NCI-H82 (cell line): ENCODE measurements around the gene GRIK4.
"Not testable (repeated sequence)": the region's sequence is repeated elsewhere in the genome, so short reads cannot be mapped to it uniquely, and the experiment has no call there.

Experiments used
- DNase-seq: peaks from one replicate; lab custom pipeline; 2025; lab: John Stamatoyannopoulos, UW

The GRIK4 gene

DNA sequence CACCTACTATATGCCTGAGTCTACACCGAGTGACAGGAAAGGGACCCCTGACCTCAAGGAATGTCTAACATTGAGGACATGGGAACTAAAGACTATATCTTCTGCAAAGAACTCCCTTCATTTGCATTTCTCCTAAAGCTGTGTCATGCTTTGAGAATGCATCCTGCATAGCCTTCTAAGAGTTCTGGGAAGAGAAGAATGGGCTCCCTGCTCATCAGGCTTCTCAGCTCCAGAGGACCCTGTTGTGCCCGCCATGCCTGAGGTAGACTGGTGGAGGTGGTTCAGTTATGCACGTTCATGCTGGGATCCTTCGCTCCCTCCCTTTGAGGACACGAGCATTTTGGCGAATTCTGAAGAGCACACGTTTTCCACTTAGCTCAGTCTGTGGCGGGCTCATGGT is 63.3 kb downstream of the GRIK4 start:
- no peak for DNase-seq

DNA sequence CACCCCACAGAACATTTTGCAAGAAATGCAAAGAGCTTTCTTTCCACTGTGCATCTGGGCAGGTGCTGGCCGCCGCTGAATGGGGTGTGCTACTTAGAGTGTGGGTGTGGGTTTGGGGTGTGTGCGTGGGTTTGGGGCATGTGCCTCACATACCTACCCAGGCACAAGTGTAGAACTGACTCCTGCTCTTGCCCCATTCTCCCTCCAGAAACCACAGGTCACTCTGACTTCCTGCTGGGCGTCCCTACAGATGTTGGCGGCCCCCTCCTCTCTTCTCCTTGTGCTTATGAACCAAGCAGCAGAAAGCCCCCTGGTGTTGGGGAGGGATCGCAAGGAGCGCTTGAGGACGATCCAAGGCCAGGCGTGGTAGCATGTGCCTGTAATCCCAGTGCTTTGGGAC is 63.9 kb downstream of the GRIK4 start:
- DNase-seq: no peak

DNA sequence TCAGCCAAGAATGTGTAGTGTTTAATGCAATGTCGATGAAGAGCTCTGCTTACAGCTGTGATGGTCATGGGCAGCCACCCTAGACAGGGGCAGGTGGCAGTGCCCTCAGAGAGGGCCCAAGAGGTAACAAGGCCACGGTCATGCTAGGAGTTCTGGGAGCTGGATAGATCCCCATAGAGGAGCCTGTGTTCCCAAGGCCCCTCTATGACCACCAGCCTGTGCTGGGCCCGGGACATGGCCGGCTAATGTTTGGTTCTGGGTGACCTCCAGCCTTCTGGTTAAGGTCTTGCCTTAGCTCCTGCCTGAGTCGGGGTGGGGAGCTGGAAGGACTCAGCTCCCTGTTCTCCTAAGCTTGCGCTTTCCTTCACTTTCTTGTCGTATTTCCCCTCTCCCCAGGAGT is 65.1 kb downstream of the GRIK4 start:
- no peak for DNase-seq

DNA sequence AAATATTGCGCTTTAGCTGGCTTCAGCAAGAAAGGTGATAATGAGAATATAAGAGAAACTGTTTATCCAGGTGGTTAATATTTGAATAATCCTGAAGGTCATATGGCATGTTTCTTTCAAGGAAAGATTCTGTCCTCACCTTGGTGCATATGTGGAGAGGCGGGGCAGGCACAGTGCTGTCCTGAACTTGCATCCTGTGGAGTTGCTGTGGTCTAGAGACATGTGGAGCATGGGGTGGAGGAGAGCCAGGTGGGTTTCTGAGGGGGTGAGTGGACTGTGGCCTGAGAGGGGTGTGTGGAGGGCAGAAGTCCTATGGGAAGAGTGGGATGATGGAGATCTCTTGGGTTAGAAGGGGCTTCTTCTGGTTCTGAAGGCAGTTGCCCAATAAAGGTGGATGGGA is 65.5 kb downstream of the GRIK4 start:
- DNase-seq: no peak

DNA sequence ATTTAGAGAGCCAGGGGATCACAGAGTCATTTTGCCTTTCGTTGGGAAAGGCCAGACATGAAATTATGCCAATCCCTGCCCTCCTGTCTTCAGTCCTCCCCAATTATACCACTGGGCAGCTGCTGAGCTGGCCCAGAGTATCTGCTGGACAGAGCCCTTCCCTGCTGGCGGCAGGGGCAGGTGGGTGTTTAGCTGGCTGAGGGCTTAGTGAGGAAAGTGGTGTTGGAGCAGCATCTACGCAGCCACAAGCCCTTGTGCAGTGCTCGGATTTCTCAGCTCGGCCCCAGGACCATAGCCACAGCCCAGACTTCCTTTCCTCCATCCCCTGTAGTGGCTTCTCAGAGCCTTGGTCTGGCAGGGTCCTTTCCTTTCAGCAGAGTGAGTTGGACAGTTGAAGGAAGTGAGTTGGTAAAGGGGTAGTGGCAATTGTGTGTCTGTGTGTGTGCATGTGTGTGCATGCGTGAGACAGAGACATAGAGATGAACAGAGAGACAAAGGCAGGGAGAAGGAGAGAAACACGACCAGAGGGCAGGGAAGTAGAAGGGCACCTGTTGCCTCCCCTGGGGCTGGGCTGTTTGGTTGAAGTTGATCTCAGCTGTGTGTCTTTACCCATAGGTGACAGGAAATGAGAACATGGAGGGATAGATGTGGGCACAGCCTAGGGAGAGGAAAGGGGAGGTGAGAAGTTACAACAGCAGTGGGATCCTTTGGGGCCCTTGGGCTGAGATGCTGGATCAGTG is 66.2 kb downstream of the GRIK4 start:
- DNase-seq: no peak

DNA sequence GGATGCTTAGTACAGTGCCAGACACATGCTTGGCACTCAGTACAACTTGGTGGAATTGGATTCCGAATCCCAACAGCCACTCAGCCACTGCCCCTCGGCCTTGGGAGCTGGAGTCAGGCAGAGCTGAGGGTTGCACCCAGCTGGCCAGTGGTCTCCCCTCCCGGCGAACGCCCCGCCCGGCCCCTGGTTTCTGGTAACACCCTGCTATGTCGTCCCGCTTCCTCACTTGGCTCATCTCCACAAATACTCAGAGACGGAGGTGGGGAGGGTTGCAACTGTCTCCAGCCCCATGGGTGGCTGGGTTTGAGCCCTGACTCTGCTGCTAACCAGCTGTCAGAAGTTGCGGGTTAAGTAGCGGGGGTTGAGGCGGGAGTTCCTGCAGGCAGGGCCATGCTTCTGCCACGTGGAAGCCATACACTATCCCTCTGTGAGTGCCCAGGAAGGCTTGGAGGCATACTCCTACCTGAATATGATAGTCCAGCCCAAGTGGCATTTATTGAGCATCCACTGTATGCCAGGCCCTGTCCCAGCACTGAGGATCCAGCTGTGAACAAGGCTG is 67.1 kb downstream of the GRIK4 start:
- peak; percentile 12 for DNase-seq

DNA sequence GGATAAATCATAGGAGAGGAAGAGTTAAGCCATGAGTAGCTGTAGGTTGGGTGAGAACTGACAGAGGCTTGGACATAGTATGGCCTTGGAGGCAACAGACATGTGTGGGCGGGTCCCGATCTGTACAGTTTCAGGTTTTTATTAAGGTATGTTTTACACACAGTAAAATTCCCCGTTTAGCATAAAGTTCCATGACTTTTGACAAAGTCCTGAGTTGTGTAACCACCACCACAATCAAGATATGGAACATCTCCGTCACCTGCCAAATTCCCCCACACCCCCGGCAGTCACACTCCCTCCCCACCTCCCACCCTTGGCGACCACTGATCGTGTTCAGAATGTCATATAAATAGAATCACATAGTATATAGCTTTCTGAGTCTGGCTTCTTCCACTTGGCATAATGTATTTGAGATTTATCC is 68.1 kb downstream of the GRIK4 start:
- no peak for DNase-seq

DNA sequence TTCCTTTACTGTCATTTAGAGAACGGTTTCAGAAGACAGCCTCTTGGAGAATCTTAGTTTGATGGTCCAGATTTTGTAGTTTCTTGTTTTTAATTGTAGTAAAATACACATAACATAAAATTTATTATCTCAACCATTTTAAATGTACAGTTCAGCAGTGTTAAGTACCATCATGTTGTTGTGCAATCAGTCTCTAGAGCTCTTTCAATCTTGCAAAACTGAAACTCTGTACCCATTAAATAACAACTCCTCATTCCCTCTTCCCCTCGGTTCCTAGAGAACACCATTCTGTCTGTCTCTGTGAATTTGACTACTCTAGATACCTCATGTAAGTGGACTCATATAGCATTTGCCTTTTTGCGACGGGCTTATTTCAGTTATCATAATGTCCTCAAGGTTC is 69.8 kb downstream of the GRIK4 start:
- DNase-seq: no peak

DNA sequence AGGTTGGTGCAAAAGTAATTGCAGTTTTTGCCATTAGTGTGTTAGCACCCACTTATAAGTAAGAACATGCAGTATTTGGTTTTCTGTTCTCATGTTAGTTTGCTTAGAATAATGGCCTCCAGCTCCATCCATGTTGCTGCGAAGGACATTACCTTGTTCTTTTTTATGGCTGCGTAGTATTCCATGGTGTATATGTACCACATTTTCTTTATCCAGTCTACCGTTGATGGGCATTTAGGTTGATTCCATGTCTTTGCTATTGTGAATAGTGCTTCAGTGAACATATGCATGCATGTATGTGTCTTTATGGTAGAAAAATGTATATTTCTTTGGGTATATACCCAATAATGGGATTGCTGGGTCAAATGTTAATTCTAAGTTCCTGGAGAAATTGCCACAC is 71.0 kb downstream of the GRIK4 start:
- not testable (repeated sequence) for DNase-seq

DNA sequence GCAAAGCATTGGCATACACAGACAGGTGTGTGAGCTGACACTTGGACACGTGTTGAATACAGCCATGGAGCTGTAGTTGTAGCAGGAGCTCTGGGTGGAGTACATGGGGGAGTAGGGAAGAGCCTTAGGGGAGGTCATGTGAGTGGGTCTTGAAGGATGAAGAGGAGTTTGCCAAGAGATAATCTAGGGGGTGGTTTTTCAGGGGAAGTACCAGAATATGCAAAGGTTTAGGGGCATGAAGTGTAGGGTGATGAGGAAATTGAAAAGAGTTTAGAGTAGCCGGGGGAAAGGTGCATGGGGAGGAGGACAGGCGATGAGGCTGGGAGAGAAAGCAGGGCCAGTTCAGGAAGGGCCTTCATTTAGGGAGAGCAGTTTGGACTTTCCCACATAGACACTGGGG is 74.5 kb downstream of the GRIK4 start:
- no peak for DNase-seq

DNA sequence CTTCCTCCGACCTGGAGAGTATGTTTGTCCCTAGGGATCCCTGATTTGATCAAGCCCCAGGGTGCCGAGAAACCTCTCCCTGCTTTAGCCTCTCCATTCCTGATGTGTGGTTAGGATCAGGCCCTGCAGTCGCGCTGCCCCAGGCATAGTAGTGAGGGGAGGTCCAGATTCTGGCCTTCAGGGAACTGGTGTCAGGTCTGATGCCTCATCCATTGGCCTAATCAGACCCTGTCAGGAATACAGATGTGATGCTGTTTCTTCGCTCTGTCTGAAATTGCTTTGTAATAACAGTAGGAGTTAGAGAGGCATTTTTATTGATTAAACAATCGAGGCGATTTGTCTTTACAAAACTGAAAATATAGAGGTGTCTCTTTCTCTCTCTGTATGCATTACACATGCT is 75.2 kb downstream of the GRIK4 start:
- no peak for DNase-seq

DNA sequence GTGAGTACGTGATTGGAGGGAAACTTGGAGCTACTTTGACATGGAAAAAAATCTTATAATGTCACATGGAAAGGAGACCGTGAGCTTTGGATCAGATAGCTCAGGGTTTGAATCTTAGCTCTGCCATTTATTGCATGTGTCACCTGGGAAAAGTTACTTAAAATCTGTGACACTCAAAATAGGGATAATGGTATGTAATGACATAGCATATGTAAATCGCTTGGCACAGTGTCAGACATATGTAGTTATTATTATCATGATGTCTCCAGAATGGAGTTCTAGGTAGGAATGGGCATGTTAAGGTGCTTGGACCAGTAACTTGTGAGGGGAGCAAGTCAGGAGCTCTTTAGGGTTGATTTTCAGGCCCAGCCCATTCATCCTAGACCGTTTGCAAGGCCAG is 75.8 kb downstream of the GRIK4 start:
- no peak for DNase-seq

DNA sequence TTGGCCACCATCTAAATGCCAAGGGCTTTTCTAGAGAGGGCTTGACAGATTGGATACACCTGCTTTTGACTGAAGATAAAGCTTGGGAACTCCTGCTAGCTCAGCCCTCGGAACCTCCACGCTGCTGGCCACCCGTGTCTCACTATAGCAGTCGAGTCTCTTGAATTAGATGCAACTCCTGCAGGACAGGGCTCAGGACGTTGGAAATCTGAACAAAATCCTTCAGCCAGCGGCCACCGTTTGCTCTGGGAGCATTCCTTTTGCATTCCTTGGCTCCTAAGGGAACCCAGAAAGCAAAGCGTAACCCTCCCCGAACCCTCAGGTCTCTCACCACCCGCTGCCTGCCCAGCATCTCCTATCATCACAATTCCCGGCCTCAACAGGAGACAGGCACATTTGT is 77.8 kb downstream of the GRIK4 start:
- no peak for DNase-seq

DNA sequence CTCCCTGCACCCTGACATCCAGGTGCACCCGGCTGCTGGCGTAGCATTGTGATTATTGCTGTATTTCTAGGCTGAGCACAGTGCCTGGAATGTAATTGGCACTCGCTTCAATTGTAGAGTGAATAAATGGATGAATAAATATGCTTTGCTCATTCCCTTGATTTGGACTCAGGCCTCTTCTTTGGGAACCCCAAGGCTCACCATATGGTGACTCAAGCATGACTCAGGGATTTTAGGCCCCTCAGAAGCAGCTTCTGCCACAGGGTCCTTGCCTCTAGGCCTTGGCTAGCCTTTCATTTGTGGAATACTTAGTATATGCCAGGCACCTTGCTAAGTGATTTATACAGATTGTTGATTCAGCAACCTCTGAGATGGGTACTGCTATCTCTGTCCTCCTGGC is 78.9 kb downstream of the GRIK4 start:
- peak; percentile 6 for DNase-seq

DNA sequence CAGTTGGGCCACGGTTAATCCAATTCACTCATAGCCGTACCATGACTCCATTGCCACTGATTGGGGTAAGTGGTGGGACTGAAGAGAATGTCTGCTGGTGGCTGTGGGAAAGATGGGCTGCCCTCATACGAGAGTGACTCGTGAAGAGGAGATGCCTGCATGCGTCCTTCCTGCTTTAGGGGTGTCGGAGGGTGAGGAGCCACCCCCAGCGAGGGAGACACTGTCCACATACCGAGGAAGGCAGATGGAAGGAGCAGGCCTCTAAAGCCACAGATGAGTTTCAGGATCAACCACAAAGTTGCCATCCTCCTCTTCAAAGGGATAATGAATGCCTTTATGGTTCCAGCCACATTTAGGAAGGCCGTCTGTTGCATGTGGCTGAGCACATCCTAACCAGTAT is 83.2 kb downstream of the GRIK4 start:
- DNase-seq: no peak

DNA sequence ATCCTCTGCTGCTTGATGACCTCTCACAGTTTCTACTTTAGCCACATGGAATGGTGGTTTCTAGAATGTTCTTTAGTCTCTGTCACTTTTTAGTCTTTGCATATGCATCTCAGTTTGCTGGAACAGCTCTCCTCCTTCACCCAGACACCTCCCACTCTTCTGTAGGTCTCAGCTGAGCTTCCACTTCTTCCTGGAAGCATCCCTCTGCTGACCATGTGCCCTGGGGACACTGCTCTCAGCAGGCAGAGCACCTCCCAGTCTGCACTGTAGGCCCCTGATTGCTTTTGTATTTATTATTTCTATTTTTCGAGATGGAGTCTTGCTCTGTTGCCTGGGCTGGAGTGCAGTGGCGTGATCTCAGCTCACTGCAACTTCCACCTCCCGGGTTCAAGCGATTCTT is 84.0 kb downstream of the GRIK4 start:
- DNase-seq: no peak

DNA sequence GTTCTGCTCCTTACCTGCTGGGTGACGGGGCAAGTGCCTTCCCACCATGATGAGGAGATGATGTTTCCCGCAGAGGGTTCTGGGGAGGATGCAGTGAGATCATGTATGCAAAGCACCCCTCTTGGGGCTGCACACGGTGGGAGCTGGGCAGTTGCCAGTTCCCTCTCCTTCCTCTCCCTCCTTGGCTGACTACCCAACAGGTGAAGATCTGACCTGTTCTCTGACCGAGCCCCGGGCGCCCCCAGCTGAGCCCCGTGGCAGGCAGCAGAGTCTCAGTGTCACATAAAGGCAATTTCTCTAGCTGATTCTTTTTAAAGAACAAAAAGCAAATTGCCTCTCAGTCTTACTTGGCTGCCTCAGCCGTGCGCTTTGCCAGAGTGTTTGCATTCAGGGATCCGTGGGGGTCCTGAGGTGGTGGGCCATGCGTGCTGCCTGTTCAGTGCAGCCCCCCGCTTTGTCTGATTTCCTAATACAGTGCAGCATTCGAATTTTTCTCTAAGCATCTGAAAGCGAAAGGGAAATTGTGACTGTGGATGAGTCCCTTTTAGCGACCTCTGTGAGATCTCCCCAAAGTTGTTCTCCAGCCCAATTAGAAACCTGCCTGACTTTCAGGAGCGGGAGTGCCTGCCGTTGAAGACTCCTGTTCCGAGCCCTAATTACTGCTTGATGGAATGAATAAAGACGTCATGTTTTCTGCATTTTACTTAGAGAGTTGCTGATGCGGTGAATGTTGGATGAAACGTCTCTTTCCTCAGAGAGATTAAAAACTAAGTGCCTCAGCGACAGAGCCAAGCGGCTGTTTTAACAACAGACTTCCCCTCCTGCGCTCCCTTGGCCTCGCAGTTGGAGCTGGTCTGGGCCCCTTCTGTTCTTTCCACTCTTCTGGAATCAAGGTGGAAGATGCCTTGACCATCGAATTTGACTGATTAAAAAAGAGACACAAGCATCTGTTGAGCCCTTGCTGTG is 86.0 kb downstream of the GRIK4 start:
- DNase-seq: no peak

DNA sequence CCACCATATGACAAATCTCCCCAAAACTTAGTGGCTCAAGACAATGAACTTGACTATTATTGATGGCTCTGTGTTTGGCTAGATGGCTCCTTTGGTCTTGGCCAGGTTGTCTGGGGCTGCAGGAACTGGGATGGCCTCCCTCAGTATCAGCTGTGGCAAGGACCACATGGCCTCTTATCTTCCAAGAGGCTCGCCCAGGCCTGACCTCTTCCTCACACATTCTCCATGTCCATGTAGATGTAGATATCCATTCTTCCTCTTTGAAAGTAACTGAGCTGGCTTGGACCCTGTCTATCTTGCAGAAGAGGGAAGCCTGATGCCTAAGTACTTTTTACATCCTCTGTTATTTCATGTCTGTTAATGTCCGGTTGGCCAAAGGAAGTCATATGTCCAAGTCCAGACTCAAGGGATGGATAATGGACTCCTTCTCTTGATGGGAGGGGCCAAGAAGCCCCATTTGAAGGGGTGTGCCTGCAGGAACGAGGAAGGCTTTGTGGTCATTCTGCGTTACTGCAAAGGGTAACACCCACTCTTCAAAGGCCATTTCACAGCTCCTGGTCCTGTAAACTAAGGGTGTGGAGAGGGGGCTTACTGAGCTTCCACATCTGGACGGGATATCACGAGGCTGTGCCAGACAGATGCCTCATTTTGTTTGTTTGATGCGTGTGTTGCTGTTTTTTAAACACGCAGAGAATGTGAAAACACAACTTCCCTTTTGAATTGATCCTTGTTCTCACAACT is 87.1 kb downstream of the GRIK4 start:
- no peak for DNase-seq

DNA sequence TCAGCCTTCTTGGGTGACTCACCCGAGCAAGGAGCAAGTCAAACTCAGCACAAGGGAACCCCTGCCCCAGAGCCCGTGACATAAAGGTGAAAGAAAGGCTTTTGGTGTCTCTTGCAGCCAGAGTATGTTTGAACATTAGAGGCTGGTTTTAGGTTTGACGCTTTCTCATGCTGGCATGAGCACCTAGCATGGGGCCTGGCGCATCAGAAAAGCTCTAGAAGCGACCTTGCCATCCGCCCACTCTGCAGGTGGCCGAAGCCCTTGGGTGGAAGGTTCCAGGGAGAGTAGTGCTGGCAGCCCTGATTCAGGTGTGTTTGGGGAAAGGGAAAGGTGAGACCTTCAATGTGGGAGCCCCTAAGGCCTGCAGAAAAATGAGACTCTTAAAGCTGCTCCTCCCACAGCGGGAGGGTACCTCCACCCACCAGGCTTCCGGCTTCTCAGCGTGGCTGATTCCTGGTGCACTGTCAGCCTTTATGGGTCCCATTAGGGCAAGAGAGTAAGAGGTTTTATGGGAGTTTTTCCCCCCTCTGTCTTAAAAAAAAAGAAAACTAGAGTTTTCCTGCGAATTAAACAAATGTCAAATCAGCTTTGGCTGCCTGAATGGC is 88.4 kb downstream of the GRIK4 start:
- DNase-seq: no peak

DNA sequence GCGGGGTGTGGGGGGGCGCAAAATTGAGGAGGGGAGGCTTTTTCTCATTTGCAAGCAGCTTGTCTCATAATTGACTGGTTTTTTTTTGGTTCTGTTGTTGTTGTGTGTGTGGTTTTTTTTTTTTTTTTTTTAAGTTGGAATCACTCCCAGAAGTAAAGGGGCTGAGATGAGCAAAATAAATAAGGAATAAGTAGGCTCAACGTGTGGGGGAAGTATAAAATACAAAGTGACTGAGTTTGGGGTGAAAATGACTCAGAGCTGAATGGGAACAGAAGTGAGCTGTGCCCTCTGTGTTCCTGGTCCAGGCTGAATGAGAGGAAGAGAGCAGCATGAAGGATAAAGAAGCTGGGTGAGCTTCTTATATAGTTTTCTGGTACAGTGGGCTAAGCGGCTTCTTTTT is 90.0 kb downstream of the GRIK4 start:
- no peak for DNase-seq

DNA sequence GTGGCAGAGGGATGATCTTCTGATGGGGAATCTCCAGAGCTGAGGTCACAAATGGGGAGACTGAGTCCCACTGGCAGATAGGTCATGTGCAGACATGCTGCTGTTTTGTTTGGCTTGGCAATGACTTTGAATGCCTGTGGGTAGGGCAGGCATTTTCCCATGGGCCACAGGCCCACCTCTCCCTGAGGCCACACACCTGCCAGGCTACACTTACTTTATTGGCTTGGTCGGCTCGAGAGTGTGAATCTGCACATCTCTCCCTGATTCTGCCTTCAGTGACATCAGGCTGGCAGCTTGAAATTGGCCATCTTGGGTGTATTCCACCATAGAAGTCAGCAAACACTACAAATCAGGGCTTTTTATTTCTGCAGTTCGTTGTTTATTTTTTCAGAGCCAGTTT is 91.5 kb downstream of the GRIK4 start:
- no peak for DNase-seq

DNA sequence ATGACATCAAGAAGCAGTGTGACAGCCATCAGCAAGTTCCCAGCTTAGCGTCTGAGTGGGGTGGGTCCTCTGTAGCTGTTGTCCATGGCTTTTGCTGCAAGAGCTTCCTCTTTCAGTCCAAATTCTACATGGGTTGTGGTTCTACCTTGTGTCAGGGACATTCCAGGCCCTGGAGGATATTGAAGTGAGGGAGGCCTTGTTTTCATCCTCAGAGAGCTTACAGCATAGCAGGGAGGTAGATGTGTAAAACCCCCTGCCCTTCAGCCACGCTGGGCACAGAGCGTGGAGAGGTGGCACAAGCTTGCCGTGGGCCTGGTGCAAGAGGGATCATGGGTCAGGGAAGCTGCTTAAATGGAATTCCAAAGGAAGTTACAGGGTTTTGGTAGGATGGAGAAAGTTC is 93.9 kb downstream of the GRIK4 start:
- DNase-seq: no peak
